Fibroblast of the aortic adventitia (primary cell): ENCODE results near the gene RAB29. TPM values are rescaled to one million over a fixed set of nuclear protein-coding genes. Genes with fewer than 3 reads are reported as not detected.

Experiments used
- DNase-seq: peaks from one replicate; pipeline ENCODE4 v3.0.0-alpha.2; 2010; ENCODE audit warnings: low read depth
- H3K4me3 ChIP-seq: 2 replicates; pipeline ENCODE4 v1.5.1; 2011; ENCODE audit warnings: low read depth, mild to moderate bottlenecking, control low read depth, low read length, moderate library complexity
- total RNA-seq: library from RNA; depleted of rRNA; stranded (reverse); fragments of >200 nt; gene quantifications from 2 replicates; pipeline ENCODE4 v1.2.3, GENCODE V29; 2012; ENCODE audit warnings: low replicate concordance
- TF ChIP-seq, protein P1 (sequence below): IDR thresholded peaks from 2 replicates; pipeline ENCODE4 v1.5.1; 2011; ENCODE audit warnings: mild to moderate bottlenecking, low read length, control low read depth, inconsistent platforms; ENCODE audit not compliant: insufficient read depth

Gene RAB29
- total RNA-seq, 1 donor = 28.2 TPM

GRCh38 chr1:205751036-205751651, 24.1 kb downstream of the RAB29 start:
- H3K4me3 ChIP-seq = no peak overlapping the region
- TF ChIP-seq, protein P1, sequence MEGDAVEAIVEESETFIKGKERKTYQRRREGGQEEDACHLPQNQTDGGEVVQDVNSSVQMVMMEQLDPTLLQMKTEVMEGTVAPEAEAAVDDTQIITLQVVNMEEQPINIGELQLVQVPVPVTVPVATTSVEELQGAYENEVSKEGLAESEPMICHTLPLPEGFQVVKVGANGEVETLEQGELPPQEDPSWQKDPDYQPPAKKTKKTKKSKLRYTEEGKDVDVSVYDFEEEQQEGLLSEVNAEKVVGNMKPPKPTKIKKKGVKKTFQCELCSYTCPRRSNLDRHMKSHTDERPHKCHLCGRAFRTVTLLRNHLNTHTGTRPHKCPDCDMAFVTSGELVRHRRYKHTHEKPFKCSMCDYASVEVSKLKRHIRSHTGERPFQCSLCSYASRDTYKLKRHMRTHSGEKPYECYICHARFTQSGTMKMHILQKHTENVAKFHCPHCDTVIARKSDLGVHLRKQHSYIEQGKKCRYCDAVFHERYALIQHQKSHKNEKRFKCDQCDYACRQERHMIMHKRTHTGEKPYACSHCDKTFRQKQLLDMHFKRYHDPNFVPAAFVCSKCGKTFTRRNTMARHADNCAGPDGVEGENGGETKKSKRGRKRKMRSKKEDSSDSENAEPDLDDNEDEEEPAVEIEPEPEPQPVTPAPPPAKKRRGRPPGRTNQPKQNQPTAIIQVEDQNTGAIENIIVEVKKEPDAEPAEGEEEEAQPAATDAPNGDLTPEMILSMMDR = no peak
- no peak for DNase-seq

GRCh38 chr1:205750138-205751035, 24.9 kb downstream of the RAB29 start, which contains the start of gene NUCKS1:
TSS of gene NUCKS1 (minus strand) at chr1:205750182. CDS start at chr1:205749973, 209 bp downstream.
- TF ChIP-seq, protein P1 = peak; percentile 29
- peak; percentile 100 for DNase-seq
- peak within 1 kb of the TSS; percentile 82 for H3K4me3 ChIP-seq

- peak overlapping the region; percentile 82 for H3K4me3 ChIP-seq
- TF ChIP-seq, protein P1 = no peak
- peak; percentile 91 for DNase-seq
These were observed 25.8 kb downstream of the RAB29 start for GRCh38 chr1:205749234-205750137.

GRCh38 chr1:205748403-205749233, 26.7 kb downstream of the RAB29 start:
- H3K4me3 ChIP-seq = peak overlapping the region; percentile 82
- TF ChIP-seq, protein P1 = no peak
- peak; percentile 91 for DNase-seq

DNA sequence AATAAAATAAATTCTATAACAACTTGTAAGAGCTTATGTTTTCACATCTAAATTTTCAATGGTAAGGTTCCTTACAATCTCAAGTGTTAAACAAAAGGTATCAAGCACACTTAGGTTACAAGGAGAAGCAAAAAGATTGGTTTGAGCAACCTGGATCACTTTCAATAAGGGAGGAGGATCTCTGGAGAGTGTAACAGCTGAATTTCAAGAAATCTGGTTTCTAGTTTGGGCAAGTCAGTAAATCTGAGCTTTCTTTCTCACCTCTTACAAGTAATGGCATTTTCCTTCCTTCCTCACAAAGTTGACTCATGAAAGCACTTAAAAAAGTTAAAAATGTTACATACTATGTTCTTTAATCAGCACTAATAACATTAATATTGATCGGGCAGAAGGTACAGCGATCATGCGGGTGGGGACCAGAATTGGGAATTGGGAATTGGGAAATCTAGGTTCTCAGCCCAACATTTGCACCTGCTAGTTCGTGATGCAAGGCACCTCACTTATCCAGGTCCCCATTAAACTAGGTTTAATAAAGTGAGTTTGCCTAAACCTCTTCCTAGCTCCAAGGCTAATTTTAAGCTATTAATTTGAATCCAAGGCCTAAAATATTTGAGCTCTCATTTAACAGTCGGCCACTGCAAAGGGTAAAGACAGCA, 28.4 kb downstream of the RAB29 start:
- DNase-seq = peak; percentile 28
- peak overlapping the region; percentile 37 for H3K4me3 ChIP-seq
- TF ChIP-seq, protein P1 = no peak
